K562 (cell line): ENCODE data around the gene SLC7A6. TPM values are rescaled to one million over a fixed set of nuclear protein-coding genes. Genes with fewer than 3 reads are reported as not detected.

Experiments used
- ATAC-seq: fragments of 200-7000 bp; cut with Tn5 transposase; 3 replicates; pipeline ENCODE4 v1.9.1; 2020; ENCODE audit warnings: moderate library complexity
- BruUV-seq: library from RNA; stranded (reverse); fragments of 400-500 nt; replicated peaks from 2 replicates; lab custom pipeline; 2021; lab: Mats Ljungman, UMichigan
- CTCF ChIA-PET: fragments of 300-600 bp; formaldehyde crosslinking; extraction: SDS; loops from one replicate; lab custom pipeline; 2021; ENCODE audit warnings: low intra/inter-chr PET ratio; lab: Yijun Ruan, JAX
- POLR2A ChIA-PET: fragments of 300-600, 350-650 bp; sonication (Branson Sonifier 250); formaldehyde crosslinking; extraction: SDS; loops from one replicate; lab custom pipeline; 2021; ENCODE audit warnings: antibody characterized with exemption, inconsistent platforms; lab: Yijun Ruan, JAX
- DNase-seq, 4 experiments: peaks; one replicate each; pipeline versions ENCODE4 v3.0.0 to v3.0.0-alpha.2; 2011 to 2018; ENCODE audit warnings: low spot score in 3 of 4, mixed read lengths in 3 of 4; ENCODE audit errors: extremely low read depth in 1 of 4
- FAIRE-seq: peaks from 2 replicates; lab custom pipeline; 2011; peaks lifted over from hg19 to GRCh38; lab: Jason Lieb, UNC
- H2AFZ ChIP-seq: 2 replicates; pipeline ENCODE4 v1.6.0; 2011; ENCODE audit warnings: low read depth, low read length, control low read depth, inconsistent platforms
- H3K27ac ChIP-seq: fragments of 200-600 bp; 3 replicates; pipeline ENCODE4 v1.8.0; 2011; ENCODE audit warnings: low read depth, mild to moderate bottlenecking, control low read depth, inconsistent platforms, low read length, moderate library complexity, mixed read lengths; ENCODE audit errors: extremely low read depth
- H3K27me3 ChIP-seq, 2 experiments: fragments of 300-600 bp in 1 of 2; 2 replicates in 1 of 2; 3 replicates in 1 of 2; pipeline versions ENCODE4 v1.6.0 to v1.8.0; 2011; ENCODE audit warnings: inconsistent platforms in 2 of 2, low read length in 2 of 2, mild to moderate bottlenecking in 1 of 2, mixed read lengths in 1 of 2, moderate library complexity in 1 of 2; ENCODE audit not compliant: control insufficient read depth in 2 of 2, insufficient read depth in 2 of 2
- H3K36me3 ChIP-seq: fragments of 300-600 bp; 3 replicates; pipeline ENCODE4 v1.8.0; 2011; ENCODE audit warnings: mild to moderate bottlenecking, low read length, inconsistent platforms; ENCODE audit not compliant: control insufficient read depth, insufficient read depth
- H3K4me1 ChIP-seq, 2 experiments: fragments of 200-600 bp in 1 of 2; replicated peaks in 1 of 2; 2 replicates in 1 of 2; 3 replicates in 1 of 2; pipeline versions ENCODE4 v1.5.1 to v1.8.0; 2011; ENCODE audit warnings: inconsistent platforms in 2 of 2, low read length in 2 of 2, mild to moderate bottlenecking in 1 of 2, mixed read lengths in 1 of 2, moderate library complexity in 1 of 2; ENCODE audit not compliant: control insufficient read depth in 2 of 2, insufficient read depth in 2 of 2
- H3K4me2 ChIP-seq: 2 replicates; pipeline ENCODE4 v1.6.1; 2011; ENCODE audit warnings: low read length, control low read depth, inconsistent platforms, mixed read lengths; ENCODE audit not compliant: insufficient read depth
- H3K4me3 ChIP-seq: fragments of 200-600 bp; sonication (generic), shearing (Covaris generic); 2 replicates; pipeline ENCODE4 v1.5.1; 2016; ENCODE audit warnings: control low read depth, inconsistent platforms
- H3K79me2 ChIP-seq: fragments of 200-600 bp; 3 replicates; pipeline ENCODE4 v1.8.0; 2011; ENCODE audit warnings: low read length, inconsistent platforms; ENCODE audit not compliant: control insufficient read depth, insufficient read depth
- H3K9ac ChIP-seq, 2 experiments: 2 replicates each; pipeline versions ENCODE4 v1.6.0 to v1.6.1; 2011; ENCODE audit warnings: low read depth in 2 of 2, low read length in 2 of 2, control low read depth in 1 of 2, inconsistent platforms in 1 of 2, mild to moderate bottlenecking in 1 of 2, mixed read lengths in 1 of 2; ENCODE audit not compliant: insufficient read depth in 1 of 2
- H3K9me1 ChIP-seq: one replicate; pipeline ENCODE4 v1.6.0; 2011; ENCODE audit warnings: inconsistent platforms, mild to moderate bottlenecking, low read length, moderate library complexity; ENCODE audit not compliant: control insufficient read depth, insufficient read depth
- H3K9me3 ChIP-seq: replicated peaks from 2 replicates; pipeline ENCODE4 v1.5.1; 2011; ENCODE audit warnings: low read depth, low read length, inconsistent platforms; ENCODE audit not compliant: control insufficient read depth, insufficient read depth
- H4K20me1 ChIP-seq: replicated peaks from 2 replicates; pipeline ENCODE4 v1.6.1; 2011; ENCODE audit warnings: low read length, inconsistent platforms, mixed read lengths; ENCODE audit not compliant: control insufficient read depth, insufficient read depth
- ARID2 ChIP-seq: fragments of 450-650 bp; IDR thresholded peaks from 2 replicates; pipeline ENCODE4 v1.6.1; 2017; ENCODE audit warnings: antibody characterized with exemption, mild to moderate bottlenecking
- FOXK1 ChIP-seq: sonication (generic); formaldehyde crosslinking; IDR thresholded peaks from 2 replicates; pipeline ENCODE4 v1.8.0; 2022; ENCODE audit warnings: missing genetic modification reagents, mild to moderate bottlenecking, borderline replicate concordance
- HMG20B ChIP-seq: fragments of 250-450 bp; sonication (Bioruptor Pico); IDR thresholded peaks from 2 replicates; pipeline ENCODE4 v1.5.0; 2021; ENCODE audit warnings: mild to moderate bottlenecking
- MEF2A ChIP-seq: IDR thresholded peaks from 2 replicates; pipeline ENCODE4 v1.6.1; 2011; ENCODE audit warnings: low read depth, mild to moderate bottlenecking, low read length, moderate library complexity; ENCODE audit not compliant: control insufficient read depth
- SMAD2 ChIP-seq: fragments of 150-350 bp; IDR thresholded peaks from 2 replicates; pipeline ENCODE4 v1.6.1; 2014; ENCODE audit warnings: low read depth, mild to moderate bottlenecking, low read length
- SPI1 ChIP-seq: IDR thresholded peaks from 2 replicates; pipeline ENCODE4 v1.6.1; 2011; ENCODE audit warnings: low read depth, low read length, control low read depth, borderline replicate concordance
- WGBS: fragments of 100-300 bp; shearing (Covaris generic); methylation state at CpG from one replicate; pipeline ENCODE4 v1.1.6; 2016; ENCODE audit warnings: low coverage, mixed read lengths; ENCODE audit not compliant: insufficient coverage; ENCODE audit errors: missing lambda C conversion rate; 5-methylcytosine and 5-hydroxymethylcytosine counted together
- in situ Hi-C: fragments of 300-500 bp; cut with MboI; formaldehyde crosslinking; loops from 4 replicates; pipeline ENCODE4 v1.15.0; 2018; ENCODE audit warnings: inconsistent platforms, mixed read lengths
- intact Hi-C: fragments of 100-400 bp; cut with micrococcal nuclease; formaldehyde crosslinking; loops from 2 replicates; pipeline ENCODE4 v1.14.2; 2022
- polyA plus RNA-seq, 8 experiments: library from polyadenylated mRNA; depleted of rRNA in 4 of 8; stranded (reverse) in 5 of 8; unstranded in 3 of 8; fragments of >200 nt; fragmentation: Nextera tagmentation in 2 of 8; fragmentation: Illumina TruSeq in 1 of 8; extraction: Ambion mirVana in 2 of 8; extraction: Trizol in 1 of 8; gene quantifications; 2 replicates each; pipeline versions ENCODE4 v1.2.1 to v1.2.3, GENCODE V29; 2011 to 2014; ENCODE audit warnings: inconsistent platforms in 1 of 8, missing spikeins in 1 of 8
- total RNA-seq, 7 experiments: library from RNA; depleted of rRNA in 6 of 7; stranded (reverse); fragments of >200 nt in 6 of 7; fragmentation: Illumina TruSeq in 2 of 7; extraction: Trizol in 2 of 7; gene quantifications; 2 replicates each; pipeline versions ENCODE4 v1.2.1 to v1.2.3, GENCODE V29; 2011 to 2021; ENCODE audit warnings: low replicate concordance in 1 of 7
- TF ChIP-seq, protein P1 (sequence below): sonication (generic); formaldehyde crosslinking; IDR thresholded peaks from 2 replicates; pipeline ENCODE4 v1.9.0; 2022; ENCODE audit warnings: mild to moderate bottlenecking, missing genetic modification reagents
- TF ChIP-seq, protein P2 (sequence below): sonication (generic); formaldehyde crosslinking; IDR thresholded peaks from 2 replicates; pipeline ENCODE4 v1.9.0; 2022; ENCODE audit warnings: mild to moderate bottlenecking, missing genetic modification reagents

SLC7A6 gene
- total and polyA plus RNA-seq, 9 of the 15 experiments (the other 6 are each of a cell fraction or from before 2014, with no cell fraction given) = 12.6 to 60.1 (median 29.8) TPM

- Histone ChIP-seq H3K9ac (peak overlapping the region in 1 of 2 experiments; percentile 71; a peak in 2 of 4 replicates), H3K9me1 (peaks cover 8% of the 10 kb centered on the region), H4K20me1 (peaks cover 6% of the 10 kb centered on the region; the same call in 1 of the 2 replicates), H2AFZ (no peak overlapping the region), H3K27me3 (no peaks in the 10 kb centered on the region), H3K4me3 (no peak overlapping the region), H3K9me3 (no peaks in the 10 kb centered on the region), H3K4me2 (peak overlapping the region; percentile 39), H3K36me3 (peaks cover 2% of the 10 kb centered on the region; the same call in 1 of the 3 replicates), H3K27ac (peak overlapping the region; percentile 3; the same call in 1 of the 3 replicates), H3K79me2 (peaks cover 5% of the 10 kb centered on the region; the same call in 2 of the 3 replicates), H3K4me1 (peaks cover 26 to 35% of the 10 kb centered on the region in 2 experiments)
- TF ChIP-seq ARID2 (no peak), FOXK1 (CRISPR knock-in tag) (0 out of 2 replicates have a peak, but pooled peaks have one; percentile 53), SPI1 (peak; percentile 98), MEF2A (peak; percentile 34; the same call in 1 of the 2 replicates), HMG20B (no peak), SMAD2 (no peak)
- TF ChIP-seq, protein P1, sequence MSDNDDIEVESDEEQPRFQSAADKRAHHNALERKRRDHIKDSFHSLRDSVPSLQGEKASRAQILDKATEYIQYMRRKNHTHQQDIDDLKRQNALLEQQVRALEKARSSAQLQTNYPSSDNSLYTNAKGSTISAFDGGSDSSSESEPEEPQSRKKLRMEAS (CRISPR knock-in tag) = 0 out of 2 replicates have a peak, but pooled peaks have one; percentile 38
- TF ChIP-seq, protein P2, sequence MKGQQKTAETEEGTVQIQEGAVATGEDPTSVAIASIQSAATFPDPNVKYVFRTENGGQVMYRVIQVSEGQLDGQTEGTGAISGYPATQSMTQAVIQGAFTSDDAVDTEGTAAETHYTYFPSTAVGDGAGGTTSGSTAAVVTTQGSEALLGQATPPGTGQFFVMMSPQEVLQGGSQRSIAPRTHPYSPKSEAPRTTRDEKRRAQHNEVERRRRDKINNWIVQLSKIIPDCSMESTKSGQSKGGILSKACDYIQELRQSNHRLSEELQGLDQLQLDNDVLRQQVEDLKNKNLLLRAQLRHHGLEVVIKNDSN (CRISPR knock-in tag) = 0 out of 2 replicates have a peak, but pooled peaks have one; percentile 11
- POLR2A ChIA-PET = interaction anchor here (0.6 kb wide), 1 partner anchor 63 kb away, joined by 3 read pairs; the partner anchor contains the start of genes PRMT7 and SLC7A6OS
- BruUV-seq = no TSS peak
- DNase-seq (no peak), FAIRE-seq (no peak), ATAC-seq (no peak)
- CTCF ChIA-PET = no interaction called here
- intact Hi-C loops = no loop called here
- 83% methylated on average over 3 of the region's 4 CpGs for WGBS
- in situ Hi-C loops = loop anchor here (10.0 kb wide), 1 partner anchor 723 kb away; the partner anchor contains the start of gene RIPOR1
These were observed 16.9 kb upstream of the SLC7A6 start for GRCh38 chr16:68247400-68247799.
